Stimulated activated CD8-positive, alpha-beta memory T cell treated with anti-CD3 and anti-CD28 coated beads, Interleukin-4, amount 100 ng/mL, for 48 hours (primary cell): Measurements from ENCODE around the gene EAF1.
"Not testable (repeated sequence)": the region's sequence is repeated elsewhere in the genome, so short reads cannot be mapped to it uniquely, and the experiment has no call there.

Source experiments
- DNase-seq: peaks from one replicate; pipeline ENCODE4 v3.0.0-alpha.2; 2020

EAF1 gene

GRCh38 chr3:15409239-15409638 is 18.2 kb upstream of the EAF1 start:
- no peak for DNase-seq

DNA sequence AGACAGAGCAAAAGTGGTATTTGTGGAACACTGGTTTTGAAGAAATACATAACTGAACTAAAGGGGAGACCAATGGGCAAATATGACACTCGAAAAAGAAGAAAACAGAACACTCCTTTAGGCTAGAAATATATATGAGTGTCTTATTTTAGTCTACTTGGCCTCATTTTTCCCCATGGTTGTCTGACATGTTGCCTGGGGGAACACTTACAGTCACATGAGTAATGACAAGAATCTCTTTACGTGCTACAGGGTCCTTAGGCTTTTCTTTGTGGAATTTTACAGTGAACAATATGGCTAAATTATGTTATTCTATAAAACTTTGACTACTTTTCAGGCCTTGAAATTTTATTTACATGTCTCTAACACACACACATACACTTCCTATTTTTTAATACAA is 17.6 kb upstream of the EAF1 start:
- no peak for DNase-seq

GRCh38 chr3:15410966-15411365 is 16.4 kb upstream of the EAF1 start:
- not testable (repeated sequence) for DNase-seq

- no peak for DNase-seq
Observed at GRCh38 chr3:15420871-15421270, 6.5 kb upstream of the EAF1 start.

- no peak for DNase-seq
Observed at GRCh38 chr3:15426579-15427118, 749 bp upstream of the EAF1 start.

DNA sequence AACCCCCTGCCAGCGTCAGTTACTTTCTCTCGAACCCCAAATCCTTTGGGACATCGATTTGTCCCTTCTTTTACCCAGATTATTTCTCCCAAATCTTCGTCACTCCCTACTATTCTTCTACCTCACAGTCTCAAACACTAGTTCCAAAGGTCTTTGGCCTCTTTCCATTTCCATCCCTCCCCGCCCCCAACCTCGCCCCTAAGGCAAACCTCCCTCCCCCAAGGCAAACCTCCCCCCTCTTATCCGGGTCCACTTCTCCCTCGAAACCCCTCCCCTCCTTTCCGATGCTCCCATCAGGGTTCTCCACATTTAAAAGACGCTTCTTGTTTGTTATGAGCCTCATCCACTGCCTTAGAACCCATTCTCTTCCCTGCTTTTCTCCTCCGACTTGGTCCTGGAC is 583 bp downstream of the EAF1 start:
- no peak for DNase-seq

GRCh38 chr3:15428539-15428938 is 1.1 kb downstream of the EAF1 start:
- DNase-seq, result peak; percentile 31

- DNase-seq, result no peak
Observed at GRCh38 chr3:15429080-15429479, 1.7 kb downstream of the EAF1 start.

DNA sequence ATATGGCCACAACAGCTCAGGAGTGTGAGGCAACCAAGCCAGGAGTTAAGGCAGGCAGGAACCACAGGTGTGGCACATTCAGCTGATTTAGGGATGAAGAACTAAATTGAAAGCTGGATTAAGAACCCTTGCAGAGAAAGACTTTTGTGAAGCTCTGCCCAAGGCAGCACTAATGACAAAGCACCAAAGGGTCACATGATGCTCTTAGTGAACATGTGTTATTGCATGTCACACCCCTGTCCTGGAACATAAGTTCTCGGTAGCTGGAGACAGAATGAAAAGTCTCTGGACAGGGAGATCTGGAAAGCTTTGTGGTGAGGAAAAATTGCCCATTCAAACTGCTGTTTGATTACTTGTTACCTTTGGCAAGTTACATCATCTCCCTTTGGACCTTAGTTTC is 3.2 kb downstream of the EAF1 start:
- DNase-seq, result no peak

- no peak for DNase-seq
Observed at GRCh38 chr3:15431256-15431837, 3.9 kb downstream of the EAF1 start.

- DNase-seq, result no peak
Observed at GRCh38 chr3:15433531-15433930, 6.1 kb downstream of the EAF1 start.

DNA sequence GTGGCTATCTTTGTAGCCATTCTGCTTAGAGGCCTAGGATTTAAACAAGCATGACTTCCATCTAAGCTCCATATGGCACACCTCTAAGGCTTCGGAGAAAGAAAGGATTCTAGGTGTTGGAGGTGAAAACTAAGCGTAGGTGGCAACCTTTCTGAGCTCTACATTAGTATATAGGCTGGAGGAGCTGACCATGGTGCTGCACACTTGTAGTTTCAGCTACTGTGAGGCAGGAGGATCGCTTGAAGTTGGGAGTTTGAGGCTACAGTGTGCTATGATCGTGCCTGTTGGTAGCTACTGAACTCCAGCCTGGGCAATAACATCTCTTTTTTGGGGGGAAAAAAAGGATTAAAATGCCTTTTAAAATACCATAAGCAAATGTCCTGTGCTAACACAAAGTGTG is 7.4 kb downstream of the EAF1 start:
- no peak for DNase-seq

GRCh38 chr3:15436246-15436645 is 8.8 kb downstream of the EAF1 start:
- DNase-seq, result no peak

GRCh38 chr3:15438983-15439382 is 11.6 kb downstream of the EAF1 start:
- DNase-seq, result no peak

DNA sequence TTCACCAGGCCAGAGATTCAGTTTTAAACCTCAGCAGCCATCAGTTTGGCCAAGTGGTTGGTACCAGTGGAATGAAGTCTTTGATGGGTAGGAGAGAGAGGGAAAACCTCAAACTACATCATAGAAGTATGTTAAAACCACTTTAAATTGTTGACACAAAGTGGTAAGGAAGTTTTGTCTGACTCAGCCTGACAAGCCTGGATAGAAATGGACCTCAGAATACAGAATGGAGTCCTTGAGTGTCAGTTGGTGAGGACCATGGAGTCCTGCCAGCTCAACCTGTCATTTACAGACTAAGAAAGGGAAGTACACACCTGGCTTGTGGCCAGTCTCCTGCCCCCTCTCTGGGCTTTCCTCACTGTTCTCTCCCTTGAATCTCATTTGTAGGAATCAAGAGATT is 12.1 kb downstream of the EAF1 start:
- DNase-seq, result no peak

DNA sequence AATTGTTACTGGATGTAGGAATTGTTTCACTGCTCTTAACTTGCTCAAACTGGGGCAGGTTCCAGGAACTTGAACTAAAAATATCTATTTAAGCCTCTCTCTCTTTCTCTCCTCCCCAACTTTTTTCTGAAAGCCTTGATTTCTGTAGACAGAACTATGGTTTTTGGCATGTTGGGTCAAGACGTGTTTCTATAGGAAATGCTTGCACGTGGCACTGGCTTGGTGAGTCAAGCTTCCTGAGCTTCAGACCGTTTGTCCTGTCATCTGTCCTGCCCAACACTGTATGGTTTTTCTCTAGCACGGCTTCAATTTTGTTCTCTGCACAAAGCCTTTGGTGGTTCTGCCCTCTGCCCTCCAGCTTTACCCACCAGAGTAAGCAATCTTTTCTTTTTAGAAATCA is 13.5 kb downstream of the EAF1 start:
- DNase-seq, result no peak

- no peak for DNase-seq
Observed at GRCh38 chr3:15443826-15444524, 16.6 kb downstream of the EAF1 start.

- no peak for DNase-seq
Observed at GRCh38 chr3:15449489-15450224, 22.3 kb downstream of the EAF1 start.

- no peak for DNase-seq
Observed at GRCh38 chr3:15450438-15451215, 23.2 kb downstream of the EAF1 start.

GRCh38 chr3:15451216-15452113 is 24.1 kb downstream of the EAF1 start:
- no peak for DNase-seq

DNA sequence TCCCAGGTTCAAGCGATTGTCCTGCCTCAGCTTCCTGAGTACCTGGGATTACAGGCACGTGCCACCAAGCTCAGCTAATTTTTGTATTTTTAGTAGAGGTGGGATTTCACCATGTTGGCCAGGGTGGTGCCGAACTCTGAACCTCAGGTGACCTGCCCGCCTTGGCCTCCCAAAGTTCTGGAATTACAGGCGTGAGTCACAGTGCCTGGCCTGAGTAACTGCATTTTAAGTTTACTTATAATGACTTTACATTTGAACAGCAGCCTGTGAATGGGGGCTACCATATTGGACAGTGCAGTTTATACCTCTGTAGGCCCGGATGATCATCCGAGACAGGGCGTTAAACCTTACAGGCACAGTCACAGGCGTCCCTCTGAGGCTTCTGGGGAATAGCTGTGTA is 24.8 kb downstream of the EAF1 start:
- DNase-seq, result no peak

DNA sequence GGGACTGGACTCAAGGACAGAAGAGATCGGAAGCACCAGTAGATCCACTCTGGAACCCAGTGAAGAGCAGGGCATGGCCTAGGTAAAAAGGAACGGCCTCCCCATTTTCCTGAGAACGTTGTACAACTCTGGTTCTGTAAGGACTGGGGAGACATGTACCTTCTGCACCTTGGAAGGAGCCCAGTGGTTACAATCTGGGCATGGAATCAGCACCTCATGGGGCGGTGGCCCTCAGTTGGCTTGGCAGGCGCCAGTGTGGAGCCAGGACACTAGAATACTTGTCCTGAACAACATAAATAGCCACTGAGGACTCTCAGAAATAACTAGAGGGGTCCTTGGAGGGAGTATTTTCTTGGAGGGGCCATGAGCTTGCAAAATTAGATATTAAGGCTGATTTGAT is 25.6 kb downstream of the EAF1 start:
- no peak for DNase-seq
